ENCODE measurements around the gene SSX2IP. TPM values are rescaled to one million over a fixed set of nuclear protein-coding genes. Genes with fewer than 3 reads are reported as not detected.

The SSX2IP gene
- total and polyA plus RNA-seq, 9 of the 15 experiments (the other 6 are each of a cell fraction or from before 2014, with no cell fraction given) = 20.6 to 96.7 (median 61.7) TPM

- TF ChIP-seq CEBPZ (IDR thresholded peaks at IDR 0.05; ENCODE audit: borderline replicate concordance, low read depth, low read length) (no peak), ZNF124 (CRISPR knock-in tag; IDR thresholded peaks at IDR 0.05) (no peak), KDM2B (CRISPR knock-in tag; IDR thresholded peaks at IDR 0.05) (no peak), ZNF583 (CRISPR knock-in tag; IDR thresholded peaks at IDR 0.05) (no peak), PTRF (tag; IDR thresholded peaks at IDR 0.05) (no peak), STAT5B (CRISPR knock-in tag; IDR thresholded peaks at IDR 0.05) (no peak), BCL6 (CRISPR knock-in tag; IDR thresholded peaks at IDR 0.05) (no peak), RBM39 (optimal IDR thresholded peaks at IDR 0.05; ENCODE audit: low read depth, low read length) (no peak), SP2 (IDR thresholded peaks at IDR 0.05; ENCODE audit: extremely low read depth, low read depth, low read length, poor library complexity, severe bottlenecking) (no peak), ZNF232 (CRISPR knock-in tag; IDR thresholded peaks at IDR 0.05) (no peak), ZKSCAN1 (IDR thresholded peaks at IDR 0.05; ENCODE audit: low read depth, low read length) (no peak), MCM3 (IDR thresholded peaks at IDR 0.05) (no peak), BRF2 (IDR thresholded peaks at IDR 0.05; ENCODE audit: borderline replicate concordance, insufficient read depth, insufficient read length) (no peak), PRPF4 (IDR thresholded peaks at IDR 0.05; ENCODE audit: insufficient read depth, low read depth, low read length, poor library complexity, severe bottlenecking) (no peak), SPI1 (IDR thresholded peaks at IDR 0.05; ENCODE audit: borderline replicate concordance, low read depth, low read length) (peak; percentile 43; the same call in 1 of the 2 replicates), TCFL5 (CRISPR knock-in tag; conservative IDR thresholded peaks at IDR 0.05) (no peak), FOXM1 (IDR thresholded peaks at IDR 0.05; ENCODE audit: low read depth) (peak; percentile 82), FOXM1 (CRISPR knock-in tag; IDR thresholded peaks at IDR 0.05; ENCODE audit: low read depth) (no peak), IRF1 (CRISPR knock-in tag; IDR thresholded peaks at IDR 0.05; ENCODE audit: borderline replicate concordance) (no peak), ZBTB34 (CRISPR knock-in tag; IDR thresholded peaks at IDR 0.05) (no peak), ZFP36 (IDR thresholded peaks at IDR 0.05; ENCODE audit: low read depth, low read length, partially characterized antibody) (no peak), CHD4 (IDR thresholded peaks at IDR 0.05; ENCODE audit: insufficient read depth, insufficient replicate concordance, low read depth, low read length, poor library complexity, severe bottlenecking) (no peak)
Measured at GRCh38 chr1:84688463-84689061, 1.7 kb downstream of the SSX2IP start (continued).

Measured in K562 (cell line).